Retinal pigment epithelial cell (primary cell): ENCODE results near the gene PARD3.

ENCODE experiments used
- DNase-seq: peaks from one replicate; pipeline ENCODE4 v3.0.0-alpha.2; 2010; ENCODE audit warnings: low read depth
- H3K4me3 ChIP-seq: 2 replicates; pipeline ENCODE4 v1.5.1; 2011; ENCODE audit warnings: mild to moderate bottlenecking, low read length, control low read depth, moderate library complexity
- TF ChIP-seq, protein P1 (sequence below): conservative IDR thresholded peaks from 2 replicates; pipeline ENCODE4 v1.5.1; 2011; ENCODE audit warnings: low read depth, low read length, control low read depth, inconsistent platforms

PARD3 gene

DNA sequence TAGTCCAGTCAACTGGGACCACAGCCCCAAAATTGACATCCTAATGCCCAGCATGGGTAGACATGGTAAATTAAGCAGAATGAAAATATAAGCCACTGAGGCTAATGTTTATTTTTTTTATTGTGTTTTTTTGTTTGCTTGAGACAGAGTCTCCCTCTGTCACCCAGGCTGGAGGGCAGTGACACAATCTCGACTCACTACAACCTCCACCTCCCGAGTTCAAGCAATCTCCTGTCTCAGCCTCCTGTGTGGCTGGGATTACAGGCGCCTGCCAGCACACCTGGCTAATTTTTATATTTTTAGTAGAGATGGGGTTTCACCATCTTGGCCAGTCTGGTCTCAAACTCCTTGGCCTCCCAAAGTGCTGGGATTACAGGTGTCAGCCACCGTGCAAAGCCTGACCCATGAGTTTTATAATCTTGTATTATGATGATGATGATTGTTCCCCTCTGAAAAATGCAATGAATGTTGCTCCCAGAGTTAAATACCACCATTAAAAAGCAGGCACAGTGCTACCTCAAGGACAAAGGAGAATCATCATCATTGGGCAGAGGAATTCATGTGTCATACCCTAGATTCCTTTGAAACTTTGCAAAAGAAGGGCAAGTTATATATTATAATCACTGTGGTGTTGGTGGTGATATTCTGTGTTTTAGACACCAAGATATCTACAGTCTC lies 228.0 kb downstream of the PARD3 start:
- DNase-seq, result no peak
- TF ChIP-seq, protein P1, sequence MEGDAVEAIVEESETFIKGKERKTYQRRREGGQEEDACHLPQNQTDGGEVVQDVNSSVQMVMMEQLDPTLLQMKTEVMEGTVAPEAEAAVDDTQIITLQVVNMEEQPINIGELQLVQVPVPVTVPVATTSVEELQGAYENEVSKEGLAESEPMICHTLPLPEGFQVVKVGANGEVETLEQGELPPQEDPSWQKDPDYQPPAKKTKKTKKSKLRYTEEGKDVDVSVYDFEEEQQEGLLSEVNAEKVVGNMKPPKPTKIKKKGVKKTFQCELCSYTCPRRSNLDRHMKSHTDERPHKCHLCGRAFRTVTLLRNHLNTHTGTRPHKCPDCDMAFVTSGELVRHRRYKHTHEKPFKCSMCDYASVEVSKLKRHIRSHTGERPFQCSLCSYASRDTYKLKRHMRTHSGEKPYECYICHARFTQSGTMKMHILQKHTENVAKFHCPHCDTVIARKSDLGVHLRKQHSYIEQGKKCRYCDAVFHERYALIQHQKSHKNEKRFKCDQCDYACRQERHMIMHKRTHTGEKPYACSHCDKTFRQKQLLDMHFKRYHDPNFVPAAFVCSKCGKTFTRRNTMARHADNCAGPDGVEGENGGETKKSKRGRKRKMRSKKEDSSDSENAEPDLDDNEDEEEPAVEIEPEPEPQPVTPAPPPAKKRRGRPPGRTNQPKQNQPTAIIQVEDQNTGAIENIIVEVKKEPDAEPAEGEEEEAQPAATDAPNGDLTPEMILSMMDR, result no peak
- H3K4me3 ChIP-seq, result no peak overlapping the region

DNA sequence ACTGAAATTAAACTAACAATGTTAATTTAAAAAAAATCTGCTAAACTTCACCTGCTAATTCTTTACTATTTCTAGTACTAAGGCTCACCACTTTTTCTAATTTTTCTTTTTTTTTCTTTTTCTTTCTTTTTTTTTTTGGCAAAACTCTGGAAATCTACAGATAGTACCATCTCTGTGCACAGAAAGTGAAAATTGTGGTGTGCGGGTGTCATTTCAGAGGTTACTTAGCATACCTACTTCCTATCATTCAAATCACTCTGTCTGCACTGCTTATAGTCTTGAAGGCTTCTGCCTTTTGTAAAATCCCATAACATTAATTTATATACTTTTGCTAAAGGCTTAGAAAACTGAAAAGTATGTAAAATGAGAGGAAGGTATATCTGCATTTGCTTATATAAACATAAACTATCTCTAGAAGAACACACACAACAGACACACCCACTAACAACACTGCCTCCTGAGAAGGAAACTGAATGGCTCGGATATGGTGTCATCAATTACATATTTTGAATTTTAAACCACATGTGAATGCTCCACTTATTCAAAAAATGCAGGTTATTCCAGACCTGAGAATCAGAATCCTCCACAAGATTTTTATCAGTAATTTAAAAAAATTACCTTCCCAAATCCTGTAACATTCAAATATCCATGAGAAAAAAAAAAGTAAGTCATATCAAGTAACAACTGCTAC lies 229.5 kb downstream of the PARD3 start:
- TF ChIP-seq, protein P1, result no peak
- no peak overlapping the region for H3K4me3 ChIP-seq
- no peak for DNase-seq

DNA sequence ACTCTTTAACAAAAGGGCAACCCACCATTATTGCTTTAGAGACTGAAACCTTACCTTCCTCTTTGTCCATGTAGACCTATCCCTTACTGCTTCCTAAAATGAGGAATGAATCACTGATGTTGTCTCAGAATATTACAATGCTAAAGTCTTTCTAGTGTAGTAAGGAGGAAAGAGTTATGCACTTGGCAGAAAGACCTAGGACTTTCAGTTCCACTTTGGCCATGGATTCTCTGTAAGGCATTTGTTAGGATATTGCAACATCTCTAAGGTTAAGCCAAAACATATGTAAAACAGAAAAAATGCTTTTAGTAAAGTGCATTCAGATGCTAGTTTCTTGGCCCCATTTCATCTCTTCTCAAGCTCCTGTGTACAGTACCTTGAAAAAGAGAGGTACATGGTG lies 230.9 kb downstream of the PARD3 start:
- no peak for DNase-seq
- TF ChIP-seq, protein P1, result no peak
- no peak overlapping the region for H3K4me3 ChIP-seq

DNA sequence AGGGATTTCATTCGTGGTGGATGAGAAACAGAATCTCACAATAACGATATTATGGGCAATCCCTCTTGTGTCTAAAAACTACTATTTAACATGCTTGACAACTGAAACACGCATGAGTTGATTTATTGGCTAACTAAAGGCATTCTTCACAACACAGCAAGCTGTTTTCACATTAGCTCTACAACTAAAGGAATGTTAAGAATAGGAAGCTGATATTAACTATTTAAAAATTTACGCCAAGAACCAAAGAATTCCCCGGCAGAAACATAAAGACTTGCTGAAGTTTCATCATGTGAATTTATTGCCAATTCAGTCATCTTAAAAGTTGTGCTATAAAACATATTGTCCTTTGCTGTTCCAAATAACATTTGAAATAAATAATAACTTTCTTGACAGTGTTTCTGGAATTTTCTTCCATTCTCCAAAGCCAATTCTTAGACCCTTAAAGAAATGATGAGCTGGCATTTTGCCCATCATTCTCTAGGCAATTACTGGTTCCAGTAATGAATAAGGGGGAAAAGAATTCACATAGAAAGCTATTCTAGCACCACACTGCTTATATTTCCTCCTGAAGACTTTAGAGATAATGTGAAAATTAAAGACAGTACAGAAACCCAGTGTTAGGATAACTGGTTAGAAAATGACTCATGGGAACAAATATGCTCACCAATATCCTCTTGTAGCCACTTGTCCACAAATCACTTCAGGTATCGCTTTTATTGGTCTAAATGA lies 233.1 kb downstream of the PARD3 start:
- DNase-seq, result peak; percentile 60
- TF ChIP-seq, protein P1, result no peak

DNA sequence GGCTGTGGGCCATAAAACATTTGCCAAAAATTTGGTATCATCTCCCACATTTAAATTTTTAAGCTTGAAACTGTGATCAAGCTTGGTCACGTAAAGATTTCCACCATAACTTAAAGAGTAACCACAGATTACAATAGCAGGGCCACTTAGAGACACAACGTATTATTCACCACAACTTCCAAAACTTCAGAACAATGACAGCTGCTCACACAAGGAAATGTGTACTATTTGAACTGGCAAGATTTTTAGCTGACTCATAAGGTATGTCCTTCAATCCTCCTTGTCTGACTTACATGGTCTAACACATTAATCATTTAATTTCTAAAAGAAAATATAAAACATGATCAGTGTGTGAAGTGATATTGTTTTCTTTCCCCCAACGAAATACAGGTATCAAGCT lies 234.5 kb downstream of the PARD3 start:
- DNase-seq, result no peak
- no peak overlapping the region for H3K4me3 ChIP-seq
- TF ChIP-seq, protein P1, result no peak

More for the DNA sequence above, 233.1 kb downstream of the PARD3 start:
- H3K4me3 ChIP-seq, result no peak overlapping the region

DNA sequence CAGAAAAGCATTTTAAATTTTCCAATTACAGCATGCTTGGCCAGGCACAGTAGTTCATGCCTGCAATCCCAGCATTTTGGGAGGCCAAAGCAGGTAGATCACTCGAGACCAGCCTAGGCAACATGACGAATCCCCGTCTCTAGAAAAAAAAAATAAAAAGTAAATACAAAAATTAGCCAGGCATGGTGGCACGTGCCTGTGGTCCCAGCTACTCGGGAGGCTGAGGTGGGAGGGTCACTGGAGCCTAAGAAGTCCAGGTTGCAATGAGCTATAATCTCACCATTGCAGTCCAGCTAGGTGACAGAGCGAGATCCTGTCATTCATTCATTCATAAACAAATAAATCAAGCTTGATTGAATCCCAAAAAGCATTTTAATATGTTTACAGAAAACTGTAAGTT lies 234.9 kb downstream of the PARD3 start:
- no peak for DNase-seq
- H3K4me3 ChIP-seq, result no peak overlapping the region
- TF ChIP-seq, protein P1, result no peak
